SK-N-SH (cell line): ENCODE results near the gene TNRC6A.

Experiments used
- CTCF ChIP-seq: fragments of 200-600 bp; sonication (generic); IDR thresholded peaks from 2 replicates; pipeline ENCODE4 v1.6.1; 2017; ENCODE audit warnings: antibody characterized with exemption, mild to moderate bottlenecking, moderate library complexity
- EP300 ChIP-seq, 2 experiments: IDR thresholded peaks; 2 replicates each; pipeline versions ENCODE4 v1.4.0 to v1.6.1; 2012; ENCODE audit warnings: borderline replicate concordance in 1 of 2, low read depth in 1 of 2, low read length in 1 of 2
- EZH2phosphoT487 ChIP-seq: fragments of 200-600 bp; sonication (generic); IDR thresholded peaks from 2 replicates; pipeline ENCODE4 v1.6.1; 2017; ENCODE audit warnings: low read depth, mixed run types, mild to moderate bottlenecking, antibody characterized with exemption, moderate library complexity, borderline replicate concordance

- TF ChIP-seq EP300 (IDR thresholded peaks at IDR 0.05; ENCODE audit: borderline replicate concordance in 1 of 2, low read depth in 1 of 2, low read length in 1 of 2) (no peak), CTCF (no peak), EZH2phosphoT487 (no peak)
Observed at GRCh38 chr16:24683847-24684493, 45.5 kb upstream of the TNRC6A start.
